Activated CD4-positive, alpha-beta T cell treated with anti-CD3 and anti-CD28 coated beads, Interleukin-2, amount 10 ng/mL, durations not matched to agents 24 days and 14 days (primary cell): Measurements from ENCODE around the gene MAS1L. TPM values are rescaled to one million over a fixed set of nuclear protein-coding genes. Genes with fewer than 3 reads are reported as not detected.

Experiments used
- DNase-seq: peaks from one replicate; pipeline ENCODE4 v3.0.0; 2022
- H3K27ac Mint-ChIP-seq: one replicate; pipeline ENCODE4 v1.8.0; 2022; ENCODE audit warnings: mild to moderate bottlenecking, mixed read lengths
- H3K27me3 Mint-ChIP-seq: one replicate; pipeline ENCODE4 v1.8.0; 2022; ENCODE audit warnings: mixed read lengths
- H3K36me3 Mint-ChIP-seq: one replicate; pipeline ENCODE4 v1.8.0; 2022; ENCODE audit warnings: low read depth, mild to moderate bottlenecking, mixed read lengths
- H3K4me1 Mint-ChIP-seq: one replicate; pipeline ENCODE4 v1.8.0; 2021; ENCODE audit warnings: mixed read lengths
- H3K4me3 Mint-ChIP-seq: one replicate; pipeline ENCODE4 v1.8.0; 2022; ENCODE audit warnings: mild to moderate bottlenecking, moderate library complexity, mixed read lengths
- H3K9me3 Mint-ChIP-seq: one replicate; pipeline ENCODE4 v1.8.0; 2021; ENCODE audit warnings: mixed read lengths
- intact Hi-C: fragments of 100-400 bp; cut with micrococcal nuclease; formaldehyde crosslinking; loops from one replicate; pipeline ENCODE4 v1.15.1; 2023
- total RNA-seq: library from RNA; stranded (reverse); gene quantifications from 2 replicates; pipeline ENCODE4 v1.2.3, GENCODE V29; 2022

MAS1L gene, protein sequence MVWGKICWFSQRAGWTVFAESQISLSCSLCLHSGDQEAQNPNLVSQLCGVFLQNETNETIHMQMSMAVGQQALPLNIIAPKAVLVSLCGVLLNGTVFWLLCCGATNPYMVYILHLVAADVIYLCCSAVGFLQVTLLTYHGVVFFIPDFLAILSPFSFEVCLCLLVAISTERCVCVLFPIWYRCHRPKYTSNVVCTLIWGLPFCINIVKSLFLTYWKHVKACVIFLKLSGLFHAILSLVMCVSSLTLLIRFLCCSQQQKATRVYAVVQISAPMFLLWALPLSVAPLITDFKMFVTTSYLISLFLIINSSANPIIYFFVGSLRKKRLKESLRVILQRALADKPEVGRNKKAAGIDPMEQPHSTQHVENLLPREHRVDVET
- not detected in 2 replicates for total RNA-seq

DNA sequence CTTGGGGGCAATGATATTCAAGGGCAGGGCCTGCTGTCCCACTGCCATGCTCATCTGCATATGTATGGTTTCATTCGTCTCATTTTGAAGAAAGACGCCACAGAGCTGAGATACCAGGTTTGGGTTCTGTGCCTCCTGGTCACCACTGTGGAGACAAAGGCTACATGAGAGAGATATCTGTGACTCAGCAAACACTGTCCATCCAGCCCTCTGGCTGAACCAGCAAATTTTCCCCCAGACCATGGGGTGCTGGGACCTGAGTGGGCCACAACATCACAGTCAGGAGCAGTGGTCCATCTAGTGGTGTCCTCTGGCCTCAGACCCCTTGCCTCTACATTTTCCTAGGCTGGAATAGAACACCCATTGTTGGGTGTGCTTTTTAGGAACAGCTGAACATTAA is at the start of gene MAS1L:
MAS1L (minus strand) TSS at position 297 of the 400 bp plus-strand sequence; CDS start at position 243, 54 bp downstream.
- no peak for DNase-seq
- Mint-ChIP-seq H3K4me3 (no peak within 1 kb of the TSS), H3K27ac (no peak within 1 kb of the TSS), H3K36me3 (no peaks in the 10 kb centered on the region), H3K27me3 (peaks cover 12% of the 10 kb centered on the region), H3K9me3 (no peaks in the 10 kb centered on the region), H3K4me1 (no peaks in the 10 kb centered on the region)
- intact Hi-C loops, result no loop called here

DNA sequence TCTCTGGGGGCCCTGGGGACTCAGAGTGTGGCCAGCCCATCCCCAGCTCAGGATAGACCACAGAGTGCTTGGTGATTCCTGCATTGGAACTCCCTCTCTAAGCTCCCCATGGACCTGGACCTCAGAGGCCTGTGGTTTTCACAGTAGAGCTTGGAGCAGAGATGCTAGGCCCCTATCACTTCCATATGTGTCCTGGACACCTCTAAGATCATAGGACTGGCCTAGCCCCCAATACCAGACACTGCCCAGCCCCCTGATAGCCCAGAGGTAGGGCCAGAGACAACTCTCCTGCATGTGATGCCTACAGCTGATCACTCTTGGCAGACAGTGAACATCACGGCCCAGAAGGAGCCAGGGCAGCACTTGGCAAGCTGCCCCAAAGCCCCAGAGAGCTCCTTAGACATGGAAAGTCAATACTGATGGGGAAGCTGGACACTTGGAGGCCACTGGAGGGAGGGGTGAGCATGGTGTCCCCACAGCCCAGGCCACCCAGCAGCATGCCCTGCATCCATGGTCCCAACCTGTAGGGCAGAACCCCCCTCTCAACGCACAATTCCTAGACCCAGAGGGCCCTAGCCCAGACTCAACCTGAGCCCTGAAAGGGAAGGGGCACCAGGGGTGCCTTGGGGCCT is 44.7 kb upstream of the MAS1L start:
- intact Hi-C loops, result no loop called here
- no peak for DNase-seq
- no peak overlapping the region for H3K27ac Mint-ChIP-seq
- no peaks in the 10 kb centered on the region for H3K36me3 Mint-ChIP-seq
- H3K4me1 Mint-ChIP-seq, result no peaks in the 10 kb centered on the region
- no peaks in the 10 kb centered on the region for H3K9me3 Mint-ChIP-seq
- no peak overlapping the region for H3K4me3 Mint-ChIP-seq
- H3K27me3 Mint-ChIP-seq, result no peaks in the 10 kb centered on the region

DNA sequence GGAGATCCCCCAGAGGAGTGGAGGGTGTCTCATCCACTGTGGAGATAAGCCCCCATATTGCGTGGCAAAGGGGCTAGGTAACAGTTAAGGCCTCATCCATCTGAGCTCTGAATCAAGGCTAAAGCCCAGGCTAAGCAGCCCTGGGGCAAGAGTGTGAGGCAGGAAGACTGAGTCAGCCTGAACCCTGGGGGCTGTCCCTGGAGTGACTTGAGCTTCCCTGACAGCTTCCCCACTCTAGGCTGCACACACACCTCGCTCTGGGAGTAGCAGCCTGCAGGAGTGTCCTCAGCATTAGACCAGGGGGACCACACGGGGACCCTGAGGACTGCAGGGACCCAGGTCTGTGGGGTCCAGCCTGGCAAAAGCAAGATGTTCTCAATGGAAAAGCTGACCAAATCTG is 43.9 kb upstream of the MAS1L start:
- DNase-seq, result no peak
- H3K4me3 Mint-ChIP-seq, result no peak overlapping the region
- intact Hi-C loops, result no loop called here
- H3K9me3 Mint-ChIP-seq, result no peaks in the 10 kb centered on the region
- H3K27me3 Mint-ChIP-seq, result peaks cover 3% of the 10 kb centered on the region
- no peaks in the 10 kb centered on the region for H3K4me1 Mint-ChIP-seq
- no peaks in the 10 kb centered on the region for H3K36me3 Mint-ChIP-seq
- H3K27ac Mint-ChIP-seq, result no peak overlapping the region

DNA sequence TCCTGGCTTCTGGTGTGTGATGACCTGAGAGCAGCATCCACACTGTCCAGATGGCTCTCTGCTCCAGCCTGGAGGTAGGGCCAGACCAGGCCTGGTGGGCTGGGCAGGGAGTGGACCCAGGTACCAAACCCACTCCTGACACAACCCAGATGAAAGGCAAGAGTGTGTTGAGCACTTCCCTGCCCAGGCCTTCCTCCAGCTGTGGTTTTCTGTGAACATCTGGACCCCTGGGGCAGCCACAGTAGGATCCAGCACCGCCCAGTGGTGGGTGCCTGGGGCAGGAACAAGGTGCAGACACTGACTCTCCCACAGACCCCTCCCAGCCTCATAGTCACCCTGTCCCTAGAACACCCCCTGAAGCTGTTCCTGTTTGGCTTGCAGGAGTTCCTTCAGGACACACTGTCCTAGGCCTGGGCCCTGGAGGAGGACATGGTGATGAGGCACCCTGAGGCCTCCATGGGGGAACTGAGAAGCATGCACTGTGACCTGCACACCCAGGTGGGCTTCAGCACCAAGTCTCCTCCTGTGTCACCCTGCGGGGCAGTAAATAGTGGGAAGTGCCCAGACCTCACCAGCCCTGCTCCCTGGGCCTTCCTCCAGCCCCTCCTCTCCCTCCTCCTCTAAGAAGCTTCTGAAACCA is 43.0 kb upstream of the MAS1L start:
- Mint-ChIP-seq H3K27me3 (peaks cover 6% of the 10 kb centered on the region), H3K4me3 (no peak overlapping the region), H3K27ac (no peak overlapping the region), H3K9me3 (no peaks in the 10 kb centered on the region), H3K4me1 (no peaks in the 10 kb centered on the region), H3K36me3 (no peaks in the 10 kb centered on the region)
- intact Hi-C loops, result no loop called here
- no peak for DNase-seq

DNA sequence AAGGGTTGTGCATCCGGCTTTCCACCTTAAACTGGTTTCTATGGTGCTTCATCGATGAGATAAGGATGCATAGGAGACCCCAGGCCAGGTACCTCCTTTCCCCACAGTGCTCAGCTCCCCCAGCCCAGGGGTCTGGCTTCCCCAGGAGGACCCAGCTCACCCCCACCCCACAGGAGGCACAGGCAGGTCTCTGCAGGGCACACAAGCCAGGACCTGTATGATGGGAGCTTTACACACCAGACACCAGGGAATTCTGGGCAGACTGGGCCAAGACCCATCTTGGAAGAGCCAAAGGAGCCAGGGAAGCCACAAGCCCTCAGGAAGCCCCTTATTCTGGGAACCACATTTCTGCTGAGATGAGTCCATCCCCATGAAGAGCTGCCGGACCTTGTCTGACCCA is 42.2 kb upstream of the MAS1L start:
- H3K27ac Mint-ChIP-seq, result no peak overlapping the region
- H3K4me3 Mint-ChIP-seq, result no peak overlapping the region
- intact Hi-C loops, result no loop called here
- no peaks in the 10 kb centered on the region for H3K4me1 Mint-ChIP-seq
- DNase-seq, result no peak
- H3K36me3 Mint-ChIP-seq, result no peaks in the 10 kb centered on the region
- peaks cover 13% of the 10 kb centered on the region for H3K27me3 Mint-ChIP-seq
- H3K9me3 Mint-ChIP-seq, result no peaks in the 10 kb centered on the region

DNA sequence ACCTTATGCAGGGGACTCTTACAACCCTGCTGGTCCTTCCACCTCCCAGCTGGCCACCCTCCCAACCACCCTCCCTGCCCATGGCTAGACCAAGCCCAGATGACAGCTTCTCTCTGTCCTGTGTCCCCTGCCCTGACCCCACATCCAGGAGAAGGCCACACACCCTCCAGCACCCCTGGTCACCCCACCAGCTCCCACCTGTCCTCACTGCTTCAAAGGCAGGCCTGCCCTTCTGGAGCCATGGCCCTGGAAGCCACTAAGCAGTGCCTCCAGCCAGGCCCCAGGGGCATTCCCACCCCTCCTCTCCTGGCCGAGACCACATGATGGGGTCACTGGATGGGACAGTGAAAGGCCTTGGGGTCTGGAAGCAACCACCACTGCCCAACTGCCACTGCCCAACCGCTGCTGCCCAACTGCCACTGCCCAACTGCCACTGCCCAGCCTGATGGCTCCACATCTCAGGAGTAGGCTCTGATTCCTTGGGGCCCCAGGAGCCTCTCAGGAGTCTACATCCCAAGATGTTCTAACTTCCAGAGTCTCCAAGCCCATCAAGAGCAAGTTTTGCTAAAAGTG is 41.3 kb upstream of the MAS1L start:
- intact Hi-C loops, result no loop called here
- Mint-ChIP-seq H3K36me3 (no peaks in the 10 kb centered on the region), H3K4me3 (no peak overlapping the region), H3K27me3 (peaks cover 19% of the 10 kb centered on the region), H3K9me3 (no peaks in the 10 kb centered on the region), H3K27ac (no peak overlapping the region), H3K4me1 (no peaks in the 10 kb centered on the region)
- DNase-seq, result no peak

DNA sequence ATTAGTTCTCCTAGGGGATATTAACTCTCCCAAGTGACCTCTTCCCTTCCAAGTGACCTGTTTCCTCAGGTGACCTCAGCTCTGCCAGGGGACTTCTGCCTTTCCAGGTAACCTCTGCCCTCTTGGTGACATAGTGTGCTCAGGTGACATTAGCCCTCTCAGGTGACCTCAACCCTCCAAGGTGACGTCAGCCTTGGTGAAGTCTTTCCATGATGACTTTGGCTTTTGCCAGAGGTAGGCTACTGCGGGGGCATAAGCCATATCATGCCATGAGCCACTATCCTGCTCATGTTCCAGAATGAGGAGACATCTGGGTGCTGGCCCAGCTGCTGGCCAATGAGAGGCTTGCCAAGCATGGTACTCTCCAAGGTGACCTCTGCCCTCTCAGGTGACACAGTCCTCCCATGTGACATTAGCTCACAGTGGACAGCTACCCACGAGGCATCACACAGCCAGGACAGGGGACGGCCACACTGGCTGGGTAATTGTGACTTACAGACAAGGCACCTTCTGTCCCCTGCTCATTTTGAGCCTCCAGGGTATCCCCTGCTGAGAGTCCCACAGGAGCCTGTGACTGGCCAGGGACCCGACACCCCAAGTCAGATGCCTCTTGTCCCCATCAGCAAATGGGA is 40.7 kb upstream of the MAS1L start:
- no peaks in the 10 kb centered on the region for H3K9me3 Mint-ChIP-seq
- H3K27me3 Mint-ChIP-seq, result peaks cover 21% of the 10 kb centered on the region
- H3K36me3 Mint-ChIP-seq, result no peaks in the 10 kb centered on the region
- H3K4me3 Mint-ChIP-seq, result no peak overlapping the region
- no peak for DNase-seq
- H3K27ac Mint-ChIP-seq, result no peak overlapping the region
- intact Hi-C loops, result no loop called here
- no peaks in the 10 kb centered on the region for H3K4me1 Mint-ChIP-seq

DNA sequence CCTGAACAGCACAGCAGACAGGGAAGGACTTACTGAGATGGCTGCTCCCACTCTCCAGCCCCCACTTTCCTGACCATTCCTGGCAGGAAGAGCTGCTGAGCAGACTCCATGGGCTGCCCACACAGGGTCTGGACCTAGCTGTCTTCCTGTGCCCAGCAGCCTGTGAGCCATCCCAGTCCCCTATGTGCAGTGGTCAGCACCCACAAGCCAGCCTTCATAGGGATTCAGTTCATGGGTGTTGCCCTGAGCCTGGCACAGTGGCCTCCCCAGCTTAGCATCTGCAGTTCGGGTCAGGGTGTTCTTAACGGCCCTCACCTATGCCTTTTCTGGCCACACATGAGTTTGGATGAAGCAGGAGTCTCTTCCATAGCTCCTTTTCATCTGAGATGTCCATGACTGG is 39.8 kb upstream of the MAS1L start:
- Mint-ChIP-seq H3K27me3 (peaks cover 24% of the 10 kb centered on the region), H3K4me1 (no peaks in the 10 kb centered on the region), H3K4me3 (no peak overlapping the region), H3K9me3 (no peaks in the 10 kb centered on the region), H3K36me3 (no peaks in the 10 kb centered on the region), H3K27ac (no peak overlapping the region)
- intact Hi-C loops, result no loop called here
- no peak for DNase-seq

DNA sequence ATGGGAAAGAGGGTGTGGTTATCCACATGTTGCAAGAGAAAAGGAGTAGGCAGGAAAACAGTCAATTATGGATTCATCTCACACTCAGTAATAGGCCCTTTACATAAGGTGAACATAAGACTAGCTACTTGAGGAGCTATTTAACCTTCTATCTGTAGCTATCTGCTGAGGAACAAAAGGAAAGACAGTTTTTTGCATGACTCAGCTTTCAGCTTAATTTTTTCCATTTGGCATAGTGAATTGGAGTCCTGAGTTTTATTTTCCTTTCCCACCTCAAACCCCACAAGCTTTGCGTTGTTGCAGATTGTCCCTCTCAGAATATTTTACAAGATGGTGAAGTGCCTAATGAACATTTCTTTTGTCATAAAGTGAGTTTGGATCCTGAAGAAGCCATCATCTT is 39.4 kb upstream of the MAS1L start:
- H3K27me3 Mint-ChIP-seq, result peaks cover 25% of the 10 kb centered on the region
- intact Hi-C loops, result no loop called here

DNA sequence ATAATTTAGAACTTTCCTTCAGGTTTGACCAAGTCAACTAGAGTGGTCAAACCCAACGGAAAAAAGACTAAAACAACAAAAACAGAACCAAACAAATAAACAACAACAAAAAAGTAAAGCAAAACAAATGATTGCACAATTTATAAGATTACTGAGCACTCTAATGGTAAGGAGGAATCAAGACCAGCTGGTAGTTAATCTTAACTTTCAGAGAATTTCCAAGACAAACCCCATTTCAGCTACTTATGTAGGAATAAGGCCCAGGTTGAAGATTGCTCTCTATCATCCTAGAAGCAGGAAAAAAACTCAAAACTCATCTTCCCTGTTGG is 37.5 kb upstream of the MAS1L start:
- Mint-ChIP-seq H3K36me3 (no peaks in the 10 kb centered on the region), H3K4me1 (no peaks in the 10 kb centered on the region), H3K4me3 (no peak overlapping the region), H3K27ac (no peak overlapping the region), H3K9me3 (no peaks in the 10 kb centered on the region), H3K27me3 (peaks cover 29% of the 10 kb centered on the region)
- DNase-seq, result no peak
- intact Hi-C loops, result no loop called here

More for the DNA sequence above, 39.4 kb upstream of the MAS1L start:
- Mint-ChIP-seq H3K36me3 (no peaks in the 10 kb centered on the region), H3K4me3 (no peak overlapping the region), H3K27ac (no peak overlapping the region), H3K9me3 (no peaks in the 10 kb centered on the region), H3K4me1 (no peaks in the 10 kb centered on the region)
- DNase-seq, result no peak

DNA sequence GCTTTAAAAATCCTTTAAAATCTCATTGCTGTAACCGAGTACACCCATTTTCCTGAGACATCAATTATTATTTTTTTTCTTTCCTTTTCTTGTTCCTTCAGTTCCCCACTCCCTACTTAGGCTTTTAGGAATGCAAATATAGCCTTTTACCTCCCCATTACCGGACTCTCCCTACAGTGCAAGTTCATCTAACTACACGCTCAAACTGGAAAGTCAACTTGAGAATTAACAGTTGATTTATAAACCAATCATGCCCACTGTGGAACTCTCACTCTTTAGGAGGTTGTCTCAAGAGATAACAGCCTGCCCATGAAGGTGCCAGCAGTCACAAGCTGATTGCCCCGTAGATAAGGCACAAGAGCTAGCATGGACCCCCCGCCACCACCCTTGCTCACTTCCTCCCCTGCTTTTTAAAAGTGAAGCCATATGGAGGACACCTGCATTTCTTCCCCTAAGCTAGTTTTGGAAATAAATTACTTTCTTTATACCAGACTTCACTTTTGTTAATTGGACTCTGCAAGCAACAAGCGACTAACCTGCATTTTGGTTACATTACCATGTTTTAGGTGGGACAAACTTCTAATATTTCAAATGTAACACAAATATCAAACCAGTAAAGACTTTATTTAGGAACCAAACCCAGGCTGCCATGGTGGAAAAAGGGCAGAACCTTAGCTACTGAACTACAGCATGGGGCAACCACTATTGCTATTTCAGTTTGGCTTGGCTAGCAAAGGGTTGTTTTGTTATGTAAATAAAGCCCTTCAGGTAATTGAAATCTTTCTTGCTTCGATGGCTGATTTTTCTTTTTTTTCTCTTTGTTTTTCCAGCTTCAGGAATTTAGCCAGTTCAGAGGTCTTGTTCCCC is 36.9 kb upstream of the MAS1L start:
- H3K27me3 Mint-ChIP-seq, result peaks cover 29% of the 10 kb centered on the region
- H3K36me3 Mint-ChIP-seq, result no peaks in the 10 kb centered on the region
- H3K9me3 Mint-ChIP-seq, result no peaks in the 10 kb centered on the region
- H3K27ac Mint-ChIP-seq, result no peak overlapping the region
- intact Hi-C loops, result no loop called here
- no peak overlapping the region for H3K4me3 Mint-ChIP-seq
- DNase-seq, result no peak
- no peaks in the 10 kb centered on the region for H3K4me1 Mint-ChIP-seq

DNA sequence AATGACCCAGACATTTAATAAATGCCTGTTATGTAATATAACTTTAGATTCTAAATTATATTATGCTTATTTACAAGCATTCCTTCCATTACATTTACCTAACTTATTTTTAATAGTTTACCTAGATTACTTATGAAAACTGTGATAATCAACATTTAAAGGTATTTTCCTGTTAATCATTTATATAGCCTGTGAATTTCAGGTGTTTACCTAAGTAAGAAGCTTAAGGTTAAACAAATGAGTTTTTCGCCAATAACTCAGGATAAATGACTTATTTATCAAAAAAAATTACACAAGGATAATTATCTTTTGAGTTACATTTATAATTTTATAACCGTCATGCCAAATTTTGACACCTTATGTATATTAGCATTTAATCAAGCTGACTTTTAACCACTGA is 36.3 kb upstream of the MAS1L start:
- Mint-ChIP-seq H3K4me3 (no peak overlapping the region), H3K9me3 (no peaks in the 10 kb centered on the region), H3K36me3 (no peaks in the 10 kb centered on the region), H3K27me3 (peaks cover 29% of the 10 kb centered on the region), H3K4me1 (no peaks in the 10 kb centered on the region), H3K27ac (no peak overlapping the region)
- DNase-seq, result no peak
- intact Hi-C loops, result no loop called here

DNA sequence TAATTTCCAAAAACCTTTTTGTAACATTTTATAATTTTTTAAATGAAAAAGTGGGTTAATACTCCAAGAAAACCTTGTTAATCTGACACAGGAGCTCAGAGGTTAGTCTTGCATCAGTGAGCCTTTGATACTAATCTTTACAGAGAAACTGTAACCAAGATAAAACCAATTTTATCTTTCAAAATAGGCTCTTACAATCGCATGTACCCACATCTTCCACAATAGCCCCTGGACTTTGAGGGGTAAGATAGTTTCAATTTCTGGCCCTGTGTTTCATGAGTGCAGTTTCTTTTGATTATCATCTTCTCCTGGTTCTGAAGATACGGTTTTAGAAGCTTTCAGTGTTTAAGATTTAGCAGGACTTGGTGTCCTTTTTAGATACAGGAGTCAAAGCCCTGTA is 34.5 kb upstream of the MAS1L start:
- H3K4me3 Mint-ChIP-seq, result no peak overlapping the region
- peaks cover 29% of the 10 kb centered on the region for H3K27me3 Mint-ChIP-seq
- DNase-seq, result no peak
- H3K36me3 Mint-ChIP-seq, result no peaks in the 10 kb centered on the region
- no peaks in the 10 kb centered on the region for H3K9me3 Mint-ChIP-seq
- H3K4me1 Mint-ChIP-seq, result no peaks in the 10 kb centered on the region
- intact Hi-C loops, result no loop called here
- no peak overlapping the region for H3K27ac Mint-ChIP-seq
